T-helper 2 cell treated with Interferon-gamma antibody and Interleukin-4, amounts not matched to agents 100 ng/mL and 5 ng/mL, for 36 hours (primary cell): ENCODE measurements around the gene SMG6. TPM values are rescaled to one million over a fixed set of nuclear protein-coding genes. Genes with fewer than 3 reads are reported as not detected.

Experiments used
- intact Hi-C: fragments of 100-400 bp; cut with micrococcal nuclease; formaldehyde crosslinking; loops from one replicate; pipeline ENCODE4 v1.15.1; 2023
- total RNA-seq: library from RNA; stranded (reverse); gene quantifications from 2 replicates; pipeline ENCODE4 v1.2.3, GENCODE V29; 2022

SMG6 gene
- total RNA-seq, 1 donor from 2014 or later, result 56.0 TPM

DNA sequence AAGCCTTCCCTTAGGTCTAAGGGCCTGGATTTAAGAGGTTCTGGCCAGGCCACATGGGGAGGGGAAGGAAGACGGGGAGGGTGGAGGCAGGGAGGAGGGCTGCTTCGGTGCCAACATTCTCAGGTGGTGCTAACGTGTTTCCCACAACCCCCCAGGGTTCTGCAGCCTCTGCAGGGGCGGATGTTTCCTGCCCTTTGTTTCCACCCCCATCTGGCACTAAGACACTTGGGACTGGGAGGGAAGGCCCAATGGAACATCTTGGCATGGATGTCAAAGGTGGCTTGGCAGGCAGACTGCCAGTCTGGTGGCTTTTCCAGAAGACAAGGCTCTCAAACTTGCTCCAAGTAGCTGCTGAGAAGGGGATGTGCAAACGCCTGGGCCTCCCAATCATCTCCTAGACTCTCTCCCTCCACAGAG lies 236.0 kb downstream of the SMG6 start:
- intact Hi-C loops, result no loop called here

DNA sequence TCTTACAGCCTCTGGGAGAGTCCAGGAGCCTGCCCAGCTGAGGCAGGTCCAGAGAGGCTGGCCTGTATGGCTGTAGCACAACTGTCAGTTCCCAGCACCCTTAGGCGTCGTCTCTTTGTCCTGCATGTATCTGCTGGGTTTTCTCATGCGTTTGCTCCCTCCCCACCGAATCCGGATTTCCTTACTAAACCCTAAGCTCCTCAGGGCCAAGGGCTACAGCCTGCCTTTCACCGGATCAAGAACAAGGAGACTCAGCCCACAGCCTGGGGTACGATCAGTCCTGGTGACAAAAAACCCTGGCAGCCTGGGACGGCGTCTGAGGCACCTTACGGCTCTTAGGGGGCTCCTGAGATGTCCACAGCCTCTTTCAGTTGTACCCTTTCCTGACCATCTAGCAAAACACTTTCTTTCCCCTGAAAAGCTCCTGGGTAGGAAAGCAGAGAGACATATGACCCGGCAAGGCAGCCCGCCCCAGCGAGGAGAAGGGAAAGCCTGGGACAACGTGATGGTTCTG lies 236.5 kb downstream of the SMG6 start:
- intact Hi-C loops, result no loop called here

DNA sequence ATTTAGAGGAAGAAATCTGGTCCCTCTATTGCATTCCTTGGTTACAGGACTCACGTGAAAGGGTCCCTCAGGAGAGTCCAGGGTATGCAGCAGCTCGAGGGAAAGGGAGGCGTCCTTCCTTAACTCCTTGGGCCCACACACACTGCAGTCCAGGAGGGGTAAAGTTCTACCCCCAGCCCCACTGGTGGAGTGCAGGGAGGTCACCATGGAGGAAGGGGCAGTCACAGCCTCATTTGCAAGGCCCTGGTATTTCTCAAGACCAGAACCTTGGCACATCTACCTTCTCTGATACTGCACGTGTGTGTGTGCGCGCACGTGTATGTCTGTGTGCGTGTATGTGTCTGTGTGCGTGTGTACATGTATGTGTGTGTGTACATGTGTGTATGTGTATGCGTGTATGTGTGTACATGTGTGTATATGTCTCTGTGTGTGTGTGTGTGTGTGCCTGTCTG lies 237.6 kb downstream of the SMG6 start:
- intact Hi-C loops, result loop anchor here (2.0 kb wide), 1 partner anchor 179 kb away; no protein-coding TSS in a partner anchor

DNA sequence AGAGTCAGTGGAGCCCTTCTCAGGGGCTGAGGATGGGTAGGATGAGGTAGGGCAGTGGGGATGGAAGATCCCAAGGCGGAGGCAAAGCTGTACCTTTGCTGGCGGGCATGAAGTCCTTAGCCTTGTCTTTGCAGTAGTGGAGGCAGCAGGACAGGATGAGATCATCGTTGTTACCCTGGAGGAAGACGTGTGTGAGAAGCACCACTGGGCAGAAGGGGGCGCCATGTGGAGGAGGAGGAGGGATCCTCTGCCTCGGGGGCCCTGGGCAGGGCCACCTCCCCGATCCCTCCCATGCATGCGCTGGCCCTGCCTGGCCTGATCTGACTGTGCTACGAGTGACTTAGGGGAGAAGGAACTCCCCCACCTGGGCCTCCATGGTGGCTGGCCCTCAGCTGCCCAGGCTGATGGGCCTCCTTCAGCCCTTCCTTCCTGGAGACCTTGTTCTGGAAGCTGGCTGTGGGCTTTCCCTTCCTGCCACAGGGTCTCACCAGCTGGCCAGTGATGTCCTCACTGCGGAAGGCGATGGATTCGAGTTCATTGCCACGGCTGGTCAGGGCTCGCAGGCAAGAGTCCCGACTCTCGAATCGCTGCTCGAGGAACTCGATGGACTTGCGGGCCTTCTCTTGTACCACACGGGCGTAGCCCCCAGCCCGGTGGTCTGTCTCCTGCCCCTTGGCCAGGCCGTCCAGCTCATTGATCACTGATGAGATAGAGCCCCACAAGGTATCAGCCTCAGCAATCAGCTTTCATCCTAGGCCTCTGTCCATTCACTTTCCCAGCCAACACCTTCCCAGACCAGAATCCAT lies 238.4 kb downstream of the SMG6 start:
- intact Hi-C loops, result loop anchor here (2.0 kb wide), 1 partner anchor 180 kb away; no protein-coding TSS in a partner anchor

DNA sequence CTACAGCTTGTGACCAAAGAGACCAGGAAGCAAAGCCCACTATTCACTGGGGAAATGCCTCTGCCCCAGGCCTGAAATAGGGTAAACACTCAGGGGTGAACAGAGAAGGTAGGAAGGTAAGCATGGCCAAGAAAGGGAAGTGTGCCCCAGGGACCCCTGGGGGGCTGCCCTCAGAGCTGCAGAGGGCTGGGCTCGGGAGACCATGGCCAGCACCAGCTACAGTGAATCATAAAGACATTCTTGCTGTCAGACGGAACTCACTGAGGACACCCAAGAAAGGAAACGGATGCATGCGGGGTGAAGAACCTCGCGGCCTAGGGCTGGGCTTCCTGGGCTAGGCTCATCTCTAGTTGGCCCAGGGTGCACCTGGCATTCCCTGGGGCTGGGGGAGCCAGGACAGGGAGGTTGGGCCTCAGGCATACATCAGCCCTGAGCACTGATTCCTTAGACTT lies 239.0 kb downstream of the SMG6 start:
- intact Hi-C loops, result loop anchor here (2.0 kb wide), 1 partner anchor 180 kb away; no protein-coding TSS in a partner anchor

DNA sequence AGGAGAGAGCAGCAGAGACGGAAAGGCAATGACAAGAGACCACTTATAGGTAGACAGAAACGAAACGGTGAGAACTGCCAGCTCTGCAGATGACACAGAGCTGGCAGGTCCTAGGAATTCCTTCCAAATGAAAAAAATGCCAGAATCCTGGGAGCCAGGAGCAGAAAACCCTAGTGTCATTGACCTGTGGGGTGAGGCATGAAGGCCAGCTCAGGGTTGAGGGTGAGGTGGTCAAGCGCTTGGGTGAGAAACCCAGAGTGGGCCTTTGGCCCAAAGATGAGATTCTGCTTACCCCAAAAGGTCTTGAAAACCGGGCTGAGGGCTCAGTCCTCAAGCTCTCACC lies 239.5 kb downstream of the SMG6 start:
- intact Hi-C loops, result loop anchor here (2.0 kb wide), 1 partner anchor 181 kb away; no protein-coding TSS in a partner anchor

DNA sequence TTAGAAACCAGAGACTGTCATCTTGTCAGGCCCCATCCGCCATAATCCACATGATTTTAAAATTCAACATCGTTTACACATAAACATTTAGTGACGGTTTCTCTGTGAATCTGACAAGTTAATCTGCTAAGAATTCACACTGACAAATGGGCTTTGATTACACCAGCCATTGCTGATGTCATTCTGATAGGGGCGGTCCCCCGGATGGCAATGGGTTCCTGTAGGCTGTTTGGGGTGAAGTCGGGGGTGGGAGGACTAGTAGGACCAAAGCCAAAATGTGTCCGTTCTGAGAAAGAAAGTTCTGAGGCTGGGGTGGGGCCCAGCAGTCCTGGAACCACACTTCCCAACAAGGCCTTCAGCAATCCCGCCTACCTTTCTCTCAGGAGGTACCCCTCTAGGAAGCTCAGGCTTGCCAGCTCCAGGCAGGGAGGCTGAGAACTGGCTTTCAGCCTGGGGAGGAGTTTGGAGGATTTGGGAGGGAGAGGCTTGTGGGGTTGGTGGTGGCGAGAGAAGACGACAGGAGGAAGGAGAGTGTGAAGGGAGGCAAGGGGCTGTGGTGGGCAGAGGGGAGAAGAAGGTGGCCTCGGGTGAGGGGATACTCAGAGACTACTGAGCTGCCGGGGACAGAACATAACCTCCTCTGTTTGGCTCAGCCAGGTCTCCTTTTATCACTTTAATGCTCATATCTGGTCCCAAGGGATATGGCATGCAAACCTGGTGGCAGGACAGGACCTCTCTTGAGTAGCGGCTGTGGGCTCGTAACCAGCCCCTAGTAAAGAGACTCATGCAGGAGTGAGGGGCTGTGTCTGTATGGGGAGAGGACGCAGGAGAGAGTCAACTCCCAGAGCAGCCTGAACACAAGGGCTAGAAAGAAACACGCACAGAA lies 240.1 kb downstream of the SMG6 start:
- intact Hi-C loops, result loop anchor here (2.0 kb wide), 1 partner anchor 181 kb away; no protein-coding TSS in a partner anchor

DNA sequence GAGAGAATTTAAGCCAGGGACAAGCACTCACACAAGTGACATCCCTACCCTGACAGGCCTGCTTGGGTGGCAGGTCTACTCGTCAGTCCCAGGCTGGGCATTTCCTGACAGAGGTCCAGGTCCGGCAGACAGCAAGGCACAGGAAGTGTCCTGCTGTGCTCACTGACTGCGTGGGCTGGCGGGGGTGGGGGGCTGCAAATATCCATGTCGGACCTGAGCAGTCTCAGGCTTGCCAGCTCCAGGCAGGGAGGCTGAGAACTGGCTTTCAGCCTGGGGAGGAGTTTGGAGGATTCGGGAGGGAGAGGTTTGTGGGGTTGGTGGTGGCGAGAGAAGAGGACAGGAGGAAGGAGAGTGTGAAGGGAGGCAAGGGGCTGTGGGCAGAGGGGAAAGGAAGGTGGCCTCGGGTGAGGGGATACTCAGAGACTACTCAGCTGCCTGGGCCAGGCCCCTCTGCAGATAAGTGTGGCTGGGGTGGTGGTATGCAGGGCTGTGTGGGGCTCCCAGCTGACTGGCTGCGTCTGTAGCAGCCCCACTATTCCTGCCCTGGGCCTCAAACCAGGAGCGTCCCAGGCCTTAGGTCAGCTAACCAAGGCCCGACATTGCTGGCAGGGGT lies 240.9 kb downstream of the SMG6 start:
- intact Hi-C loops, result no loop called here

DNA sequence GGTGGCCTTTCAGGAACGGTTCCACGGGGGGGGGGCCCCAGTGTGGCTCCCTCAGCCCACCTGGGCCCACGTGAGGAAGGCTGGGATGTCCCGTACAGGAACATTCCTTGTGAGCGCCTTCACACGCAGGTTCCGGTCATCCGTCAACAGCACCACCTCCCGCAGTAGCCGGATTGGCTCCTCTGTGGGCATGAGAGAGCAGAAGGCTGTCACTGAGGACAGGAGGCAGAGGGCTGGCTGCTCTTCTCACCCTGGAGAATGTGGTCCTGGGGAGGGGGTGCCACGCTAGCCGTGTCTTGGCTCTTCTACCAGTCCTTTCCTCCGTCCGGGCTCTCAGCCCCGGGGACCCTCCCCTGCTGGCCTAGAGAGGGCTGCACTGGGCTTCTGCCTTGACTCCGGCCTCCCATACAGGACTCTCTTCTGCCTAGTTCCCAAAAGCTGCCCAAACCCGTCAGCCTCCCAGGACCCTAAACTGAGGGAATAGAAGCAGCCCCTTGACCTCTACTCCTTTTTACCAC lies 242.1 kb downstream of the SMG6 start:
- intact Hi-C loops, result no loop called here

DNA sequence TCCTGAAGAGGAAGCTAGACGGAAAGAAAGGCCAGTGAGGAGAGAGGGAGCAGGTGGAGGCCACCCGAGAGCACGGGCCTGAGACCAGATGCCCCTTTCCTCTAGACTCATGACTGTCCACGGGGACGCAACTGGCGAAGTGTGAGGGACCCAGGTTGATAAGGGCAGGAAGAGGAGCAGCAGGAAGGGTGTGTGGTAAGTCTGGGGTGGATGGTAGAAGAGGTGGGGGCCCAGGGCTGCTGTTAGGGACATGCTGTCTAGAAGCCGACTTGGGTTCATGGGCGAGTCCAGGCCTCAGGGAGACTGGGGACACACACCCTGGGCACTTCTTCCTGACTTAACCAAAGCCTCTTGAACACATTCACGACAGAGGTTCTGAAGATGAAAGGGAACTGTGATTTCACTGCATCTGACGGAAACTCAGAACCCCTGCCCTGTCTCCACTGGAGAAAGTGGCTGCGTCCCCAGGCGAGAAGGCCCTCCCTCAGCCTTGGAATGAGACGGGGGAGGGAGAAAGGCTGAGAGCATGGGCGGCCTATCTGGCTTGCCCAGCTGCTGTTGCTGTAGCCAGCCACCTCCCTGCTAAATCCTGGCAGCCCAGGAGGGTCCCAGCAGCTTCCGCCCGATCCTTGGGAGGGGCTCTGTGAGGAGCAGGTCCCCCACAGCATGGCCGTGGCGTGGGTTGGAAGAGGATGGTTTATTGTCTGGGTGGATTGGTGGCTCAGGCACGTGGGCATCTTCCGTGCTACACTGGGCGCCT lies 242.7 kb downstream of the SMG6 start:
- intact Hi-C loops, result no loop called here

DNA sequence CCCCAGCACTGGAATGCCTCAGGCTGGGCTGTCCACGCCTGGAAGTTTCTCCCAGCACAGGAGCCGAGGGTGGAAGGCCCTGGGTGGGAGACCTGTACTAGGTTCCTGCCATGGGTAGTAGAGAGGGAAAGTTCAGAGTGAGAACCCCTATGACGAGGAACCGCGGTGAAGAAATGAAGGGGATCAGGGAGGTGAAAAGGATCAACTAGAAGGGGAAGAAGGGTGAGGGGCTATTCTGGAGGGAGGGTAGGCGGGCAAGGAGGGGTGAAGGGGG lies 243.3 kb downstream of the SMG6 start:
- intact Hi-C loops, result no loop called here

DNA sequence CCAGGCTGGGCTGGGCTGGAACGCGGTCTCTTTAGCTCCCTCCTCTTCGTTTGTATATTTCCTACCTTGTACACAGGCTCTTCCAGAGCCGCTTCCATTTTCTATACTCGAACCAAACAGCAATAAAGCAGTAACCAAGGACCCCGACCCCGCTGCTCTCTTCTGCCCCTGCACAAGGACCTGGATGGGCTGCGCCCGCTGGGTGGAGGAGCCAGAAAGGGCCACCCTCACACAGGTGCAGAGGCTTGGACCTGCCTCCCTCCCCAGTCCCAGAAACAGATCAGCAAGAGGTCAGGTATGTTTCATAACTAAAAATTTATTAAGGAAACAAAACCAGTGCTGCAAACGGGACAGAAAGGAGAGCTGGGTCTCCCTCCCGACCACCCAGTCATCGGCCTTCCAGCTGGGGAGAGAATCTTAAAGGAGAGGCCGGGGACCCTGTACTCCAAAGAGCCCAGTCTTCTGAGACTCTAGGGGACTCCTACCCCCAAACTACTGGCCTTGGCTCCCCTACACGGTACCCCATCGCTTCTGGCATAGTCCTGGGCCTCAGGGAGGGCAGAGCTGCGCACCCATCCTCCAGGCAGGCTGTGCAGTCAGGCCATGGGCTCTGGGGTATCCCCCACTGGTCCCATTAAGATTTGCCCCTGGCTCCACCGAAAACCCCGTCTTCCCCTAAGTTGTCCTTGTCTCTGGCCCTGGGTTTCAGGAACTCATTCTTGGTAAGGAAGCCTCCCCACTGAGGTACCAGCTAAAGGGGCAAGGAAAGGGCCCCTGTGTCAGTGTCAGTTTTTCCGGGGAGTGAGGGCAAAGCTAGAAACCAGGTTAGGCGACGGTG lies 243.8 kb downstream of the SMG6 start:
- intact Hi-C loops, result loop anchor here (2.0 kb wide), 1 partner anchor 111 kb away; no protein-coding TSS in a partner anchor

DNA sequence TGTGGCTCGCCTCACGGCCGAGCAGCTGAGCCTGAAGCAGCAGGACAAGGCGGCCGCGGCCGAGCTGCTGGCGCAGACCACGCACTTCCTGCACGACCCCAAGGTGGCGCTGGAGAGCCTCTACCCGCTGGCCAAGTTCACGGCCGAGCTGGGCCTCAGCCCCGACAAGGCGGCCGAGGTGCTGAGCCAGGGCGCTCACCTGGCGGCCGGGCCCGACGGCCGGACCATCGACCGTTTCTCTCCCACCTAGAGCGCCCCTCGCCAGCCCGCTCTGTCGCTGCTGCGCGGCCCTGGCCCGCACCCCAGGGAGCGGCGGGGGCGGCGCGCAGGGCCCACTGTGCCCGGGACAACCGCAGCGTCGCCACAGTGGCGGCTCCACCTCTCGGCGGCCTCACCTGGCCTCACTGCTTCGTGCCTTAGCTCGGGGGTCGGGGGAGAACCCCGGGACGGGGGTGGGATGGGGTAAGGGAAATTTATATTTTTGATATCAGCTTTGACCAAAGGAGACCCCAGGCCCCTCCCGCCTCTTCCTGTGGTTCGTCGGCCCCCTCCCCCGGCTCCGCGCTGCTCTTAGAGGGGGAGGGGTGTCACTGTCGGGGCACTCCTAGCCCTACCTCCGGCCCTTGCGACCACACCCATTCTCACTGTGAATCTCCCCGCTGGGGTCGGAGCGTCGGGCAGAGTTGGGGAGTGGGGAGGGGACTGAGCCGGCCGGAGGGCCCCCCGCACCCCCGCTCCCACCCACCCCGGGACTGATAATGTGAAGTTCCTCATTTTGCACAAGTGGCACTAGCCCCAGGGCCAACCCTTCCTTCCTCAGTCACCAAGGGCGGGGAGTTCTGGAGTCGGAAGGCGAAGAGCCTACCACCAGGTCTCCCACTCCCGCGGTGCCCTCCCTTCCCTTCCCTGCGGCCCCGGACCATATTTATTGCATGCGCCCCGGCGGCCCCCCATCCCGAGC lies 244.7 kb downstream of the SMG6 start:
- intact Hi-C loops, result loop anchor here (1.0 to 2.0 kb wide), 2 partner anchors 112 to 185 kb away; no protein-coding TSS in a partner anchor

DNA sequence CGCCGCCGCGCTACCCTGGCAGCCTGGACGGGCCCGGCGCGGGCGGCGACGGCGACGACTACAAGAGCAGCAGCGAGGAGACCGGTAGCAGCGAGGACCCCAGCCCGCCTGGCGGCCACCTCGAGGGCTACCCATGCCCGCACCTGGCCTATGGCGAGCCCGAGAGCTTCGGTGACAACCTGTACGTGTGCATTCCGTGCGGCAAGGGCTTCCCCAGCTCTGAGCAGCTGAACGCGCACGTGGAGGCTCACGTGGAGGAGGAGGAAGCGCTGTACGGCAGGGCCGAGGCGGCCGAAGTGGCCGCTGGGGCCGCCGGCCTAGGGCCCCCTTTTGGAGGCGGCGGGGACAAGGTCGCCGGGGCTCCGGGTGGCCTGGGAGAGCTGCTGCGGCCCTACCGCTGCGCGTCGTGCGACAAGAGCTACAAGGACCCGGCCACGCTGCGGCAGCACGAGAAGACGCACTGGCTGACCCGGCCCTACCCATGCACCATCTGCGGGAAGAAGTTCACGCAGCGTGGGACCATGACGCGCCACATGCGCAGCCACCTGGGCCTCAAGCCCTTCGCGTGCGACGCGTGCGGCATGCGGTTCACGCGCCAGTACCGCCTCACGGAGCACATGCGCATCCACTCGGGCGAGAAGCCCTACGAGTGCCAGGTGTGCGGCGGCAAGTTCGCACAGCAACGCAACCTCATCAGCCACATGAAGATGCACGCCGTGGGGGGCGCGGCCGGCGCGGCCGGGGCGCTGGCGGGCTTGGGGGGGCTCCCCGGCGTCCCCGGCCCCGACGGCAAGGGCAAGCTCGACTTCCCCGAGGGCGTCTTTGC lies 245.6 kb downstream of the SMG6 start:
- intact Hi-C loops, result loop anchor here (1.0 to 2.0 kb wide), 2 partner anchors 113 to 186 kb away; no protein-coding TSS in a partner anchor

DNA sequence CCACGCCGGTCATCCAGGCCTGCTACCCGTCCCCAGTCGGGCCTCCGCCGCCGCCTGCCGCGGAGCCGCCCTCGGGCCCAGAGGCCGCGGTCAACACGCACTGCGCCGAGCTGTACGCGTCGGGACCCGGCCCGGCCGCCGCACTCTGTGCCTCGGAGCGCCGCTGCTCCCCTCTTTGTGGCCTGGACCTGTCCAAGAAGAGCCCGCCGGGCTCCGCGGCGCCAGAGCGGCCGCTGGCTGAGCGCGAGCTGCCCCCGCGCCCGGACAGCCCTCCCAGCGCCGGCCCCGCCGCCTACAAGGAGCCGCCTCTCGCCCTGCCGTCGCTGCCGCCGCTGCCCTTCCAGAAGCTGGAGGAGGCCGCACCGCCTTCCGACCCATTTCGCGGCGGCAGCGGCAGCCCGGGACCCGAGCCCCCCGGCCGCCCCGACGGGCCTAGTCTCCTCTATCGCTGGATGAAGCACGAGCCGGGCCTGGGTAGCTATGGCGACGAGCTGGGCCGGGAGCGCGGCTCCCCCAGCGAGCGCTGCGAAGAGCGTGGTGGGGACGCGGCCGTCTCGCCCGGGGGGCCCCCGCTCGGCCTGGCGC lies 246.3 kb downstream of the SMG6 start:
- intact Hi-C loops, result no loop called here

DNA sequence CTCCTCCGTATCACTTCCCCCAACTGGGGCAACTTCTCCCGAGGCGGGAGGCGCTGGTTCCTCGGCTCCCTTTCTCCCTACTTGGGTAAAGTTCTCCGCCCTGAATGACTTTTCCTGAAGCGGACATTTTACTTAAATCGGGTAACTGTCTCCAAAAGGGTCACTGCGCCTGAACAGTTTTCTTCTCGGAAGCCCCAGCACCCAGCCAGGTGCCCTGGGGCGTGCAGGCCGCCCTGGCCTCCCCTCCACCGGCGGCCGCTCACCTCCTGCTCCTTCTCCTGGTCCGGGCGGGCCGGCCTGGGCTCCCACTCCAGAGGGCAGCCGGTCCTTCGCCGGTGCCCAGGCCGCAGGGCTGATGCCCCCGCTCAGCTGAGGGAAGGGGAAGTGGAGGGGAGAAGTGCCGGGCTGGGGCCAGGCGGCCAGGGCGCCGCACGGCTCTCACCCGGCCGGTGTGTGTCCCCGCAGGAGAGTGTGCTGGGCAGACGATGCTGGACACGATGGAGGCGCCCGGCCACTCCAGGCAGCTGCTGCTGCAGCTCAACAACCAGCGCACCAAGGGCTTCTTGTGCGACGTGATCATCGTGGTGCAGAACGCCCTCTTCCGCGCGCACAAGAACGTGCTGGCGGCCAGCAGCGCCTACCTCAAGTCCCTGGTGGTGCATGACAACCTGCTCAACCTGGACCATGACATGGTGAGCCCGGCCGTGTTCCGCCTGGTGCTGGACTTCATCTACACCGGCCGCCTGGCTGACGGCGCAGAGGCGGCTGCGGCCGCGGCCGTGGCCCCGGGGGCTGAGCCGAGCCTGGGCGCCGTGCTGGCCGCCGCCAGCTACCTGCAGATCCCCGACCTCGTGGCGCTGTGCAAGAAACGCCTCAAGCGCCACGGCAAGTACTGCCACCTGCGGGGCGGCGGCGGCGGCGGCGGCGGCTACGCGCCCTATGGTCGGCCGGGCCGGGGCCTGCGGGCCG lies 247.1 kb downstream of the SMG6 start:
- intact Hi-C loops, result no loop called here
